Stimulated activated CD4-positive, alpha-beta T cell treated with anti-CD3 and anti-CD28 coated beads, Interleukin-1b, Interleukin-23, amount 100 ng/mL, for 4 hours (primary cell): Measurements from ENCODE around the gene PIP5KL1.

ENCODE experiments used
- DNase-seq, 2 donors: peaks; one replicate each; pipeline ENCODE4 v3.0.0-alpha.2; 2020; ENCODE audit warnings: low read depth in 2 of 2

Gene PIP5KL1

GRCh38 chr9:127968700-127969383 lies 38.3 kb upstream of the PIP5KL1 start:
- DNase-seq = no peak

GRCh38 chr9:127968042-127968441 lies 37.5 kb upstream of the PIP5KL1 start:
- no peak for DNase-seq

- DNase-seq = no peak
These were observed 36.7 kb upstream of the PIP5KL1 start for GRCh38 chr9:127967151-127967809.

- no peak for DNase-seq
These were observed 36.0 kb upstream of the PIP5KL1 start for GRCh38 chr9:127966416-127967150.

- no peak for DNase-seq
These were observed 35.4 kb upstream of the PIP5KL1 start for GRCh38 chr9:127965953-127966352.

GRCh38 chr9:127963359-127964064 lies 32.9 kb upstream of the PIP5KL1 start:
- no peak for DNase-seq

GRCh38 chr9:127963041-127963358 lies 32.4 kb upstream of the PIP5KL1 start:
- no peak for DNase-seq

GRCh38 chr9:127962278-127962677 lies 31.7 kb upstream of the PIP5KL1 start:
- no peak for DNase-seq

GRCh38 chr9:127961613-127962155 lies 31.1 kb upstream of the PIP5KL1 start:
- DNase-seq = no peak

GRCh38 chr9:127961155-127961490 lies 30.5 kb upstream of the PIP5KL1 start:
- no peak for DNase-seq

- DNase-seq = no peak
These were observed 30.0 kb upstream of the PIP5KL1 start for GRCh38 chr9:127960410-127961154.

GRCh38 chr9:127959841-127960409 lies 29.3 kb upstream of the PIP5KL1 start:
- DNase-seq = no peak

GRCh38 chr9:127959398-127959797 lies 28.8 kb upstream of the PIP5KL1 start:
- no peak for DNase-seq

- no peak for DNase-seq
These were observed 28.2 kb upstream of the PIP5KL1 start for GRCh38 chr9:127958728-127959127.

GRCh38 chr9:127955294-127956015 lies 24.9 kb upstream of the PIP5KL1 start:
- DNase-seq = peak; percentile 64 to 79

- no peak for DNase-seq
These were observed 24.3 kb upstream of the PIP5KL1 start for GRCh38 chr9:127954831-127955293.

- DNase-seq = no peak
These were observed 23.4 kb upstream of the PIP5KL1 start for GRCh38 chr9:127953768-127954505.

- no peak for DNase-seq
These were observed 22.6 kb upstream of the PIP5KL1 start for GRCh38 chr9:127953154-127953553.

- DNase-seq = no peak
These were observed 20.1 kb upstream of the PIP5KL1 start for GRCh38 chr9:127950513-127951289.
